ENCODE results near the gene SRRM3.

SRRM3 gene

DNA sequence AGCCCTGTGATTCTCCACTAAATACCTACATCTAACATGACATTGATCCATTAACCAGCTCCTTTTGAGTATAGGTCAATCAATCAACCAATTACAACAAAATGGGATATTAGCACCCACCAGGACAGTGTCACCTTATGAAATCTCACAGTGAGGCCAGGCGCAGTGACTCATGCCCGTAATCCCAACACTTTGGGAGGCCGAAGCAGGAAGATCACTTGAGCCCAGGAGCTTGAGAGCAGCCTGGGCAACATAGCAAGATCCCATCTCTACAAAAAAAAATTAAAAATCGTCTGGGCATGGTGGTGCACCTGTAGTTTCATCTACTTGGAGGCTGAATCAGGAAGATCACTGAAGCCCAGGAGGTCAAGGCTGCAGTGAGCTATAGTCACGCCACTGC lies 28.5 kb downstream of the SRRM3 start:
- Histone ChIP-seq H4K91ac (ENCODE audit: low read depth, low read length, poor library complexity) (no peak overlapping the region), H4K8ac (ENCODE audit: low read depth, low read length) (no peak overlapping the region), H2AFZ (ENCODE audit: low read length) (no peak overlapping the region), H3K23ac (ENCODE audit: low read depth, low read length, poor library complexity) (no peak overlapping the region), H3K9me3 (replicated peaks in 1 of 2; ENCODE audit: control insufficient read depth in 2 of 2, insufficient read depth in 1 of 2, low read depth in 1 of 2, low read length in 2 of 2) (no peaks in the 10 kb centered on the region), H3K4ac (ENCODE audit: low read length) (no peak overlapping the region), H3K4me2 (ENCODE audit: insufficient read depth, low read length, poor library complexity, severe bottlenecking) (no peak overlapping the region), H3K9ac (ENCODE audit: low read depth, low read length, poor library complexity) (no peak overlapping the region), H3K4me1 (ENCODE audit: control insufficient read depth in 2 of 2, insufficient read depth in 1 of 2, low read depth in 1 of 2, low read length in 2 of 2) (peaks cover 22 to 26% of the 10 kb centered on the region in 2 donors), H3K36me3 (replicated peaks in 1 of 2; ENCODE audit: control insufficient read depth in 2 of 2, insufficient read depth in 2 of 2, low read length in 2 of 2) (no peaks in the 10 kb centered on the region), H2AK5ac (ENCODE audit: low read depth, low read length) (no peak overlapping the region), H3K27me3 (ENCODE audit: control insufficient read depth in 3 of 3, insufficient read depth in 3 of 3, low read depth in 1 of 3, low read length in 3 of 3) (peaks cover 0 to 6% (median 0%) of the 10 kb centered on the region in 3 experiments), H3K18ac (ENCODE audit: low read length) (no peak overlapping the region), H2BK5ac (ENCODE audit: low read length) (no peak overlapping the region), H2BK15ac (ENCODE audit: low read length) (no peak overlapping the region), H2BK120ac (ENCODE audit: low read depth, low read length) (no peak overlapping the region), H3K79me1 (ENCODE audit: low read depth, low read length) (no peaks in the 10 kb centered on the region), H3K4me3 (ENCODE audit: low read length in 2 of 2) (no peak overlapping the region), H2BK12ac (ENCODE audit: low read length) (no peak overlapping the region), H3K14ac (ENCODE audit: low read length) (no peak overlapping the region), H3K27ac (replicated peaks; ENCODE audit: low read length) (no peak overlapping the region)
- WGBS, 2 donors (ENCODE audit: extremely low coverage in 2 of 2, insufficient read length in 2 of 2, insufficient replicate concordance in 1 of 2): no CpG with 5 or more reads among the region's 5 CpGs
- DNase-seq (ENCODE audit: low spot score): no peak

DNA sequence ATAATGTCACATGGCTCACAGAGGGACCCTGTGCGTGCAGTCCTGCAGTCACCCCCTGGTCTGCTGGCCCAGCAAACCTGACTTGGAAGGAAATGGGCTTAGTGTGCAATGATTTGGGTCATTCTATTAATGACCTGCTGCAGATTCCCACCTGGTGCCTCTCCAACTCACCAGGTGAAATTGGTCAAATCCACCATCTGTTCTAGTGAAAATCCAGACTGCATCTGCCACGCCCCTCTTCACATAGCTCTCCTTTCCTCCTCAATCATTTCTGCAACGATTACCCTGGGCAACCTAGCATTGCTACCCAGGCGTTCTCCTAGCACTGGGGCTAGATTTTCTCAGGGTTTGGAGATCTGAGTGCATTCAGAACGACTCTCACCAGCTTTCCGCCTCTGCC lies 29.4 kb downstream of the SRRM3 start:
- Histone ChIP-seq H2BK120ac (ENCODE audit: low read depth, low read length) (no peak overlapping the region), H2BK15ac (ENCODE audit: low read length) (no peak overlapping the region), H3K27me3 (ENCODE audit: control insufficient read depth in 3 of 3, insufficient read depth in 3 of 3, low read depth in 1 of 3, low read length in 3 of 3) (peaks cover 0 to 6% (median 0%) of the 10 kb centered on the region in 3 experiments), H2BK5ac (ENCODE audit: low read length) (no peak overlapping the region), H3K23ac (ENCODE audit: low read depth, low read length, poor library complexity) (no peak overlapping the region), H3K4me3 (ENCODE audit: low read length in 2 of 2) (no peak overlapping the region), H3K36me3 (replicated peaks in 1 of 2; ENCODE audit: control insufficient read depth in 2 of 2, insufficient read depth in 2 of 2, low read length in 2 of 2) (no peaks in the 10 kb centered on the region), H4K8ac (ENCODE audit: low read depth, low read length) (no peak overlapping the region), H3K14ac (ENCODE audit: low read length) (peak overlapping the region; percentile 47), H2AK5ac (ENCODE audit: low read depth, low read length) (no peak overlapping the region), H3K9ac (ENCODE audit: low read depth, low read length, poor library complexity) (no peak overlapping the region), H3K4me1 (ENCODE audit: control insufficient read depth in 2 of 2, insufficient read depth in 1 of 2, low read depth in 1 of 2, low read length in 2 of 2) (peaks cover 22 to 28% of the 10 kb centered on the region in 2 donors), H3K27ac (replicated peaks; ENCODE audit: low read length) (no peak overlapping the region), H3K9me3 (replicated peaks in 1 of 2; ENCODE audit: control insufficient read depth in 2 of 2, insufficient read depth in 1 of 2, low read depth in 1 of 2, low read length in 2 of 2) (no peaks in the 10 kb centered on the region), H3K4me2 (ENCODE audit: insufficient read depth, low read length, poor library complexity, severe bottlenecking) (no peak overlapping the region), H3K18ac (ENCODE audit: low read length) (no peak overlapping the region), H2AFZ (ENCODE audit: low read length) (no peak overlapping the region), H2BK12ac (ENCODE audit: low read length) (no peak overlapping the region), H3K4ac (ENCODE audit: low read length) (no peak overlapping the region), H4K91ac (ENCODE audit: low read depth, low read length, poor library complexity) (no peak overlapping the region), H3K79me1 (ENCODE audit: low read depth, low read length) (no peaks in the 10 kb centered on the region)
- WGBS, 2 donors (ENCODE audit: extremely low coverage in 2 of 2, insufficient read length in 2 of 2, insufficient replicate concordance in 1 of 2): no CpG with 5 or more reads among the region's 6 CpGs
- no peak for DNase-seq (ENCODE audit: low spot score)

- Histone ChIP-seq H3K79me1 (ENCODE audit: low read depth, low read length) (no peaks in the 10 kb centered on the region), H3K14ac (ENCODE audit: low read length) (no peak overlapping the region), H3K9ac (ENCODE audit: low read depth, low read length, poor library complexity) (no peak overlapping the region), H2BK120ac (ENCODE audit: low read depth, low read length) (no peak overlapping the region), H2AFZ (ENCODE audit: low read length) (no peak overlapping the region), H3K4ac (ENCODE audit: low read length) (no peak overlapping the region), H3K36me3 (replicated peaks in 1 of 2; ENCODE audit: control insufficient read depth in 2 of 2, insufficient read depth in 2 of 2, low read length in 2 of 2) (no peaks in the 10 kb centered on the region), H2AK5ac (ENCODE audit: low read depth, low read length) (no peak overlapping the region), H3K23ac (ENCODE audit: low read depth, low read length, poor library complexity) (no peak overlapping the region), H2BK12ac (ENCODE audit: low read length) (no peak overlapping the region), H3K27ac (replicated peaks; ENCODE audit: low read length) (no peak overlapping the region), H3K4me1 (ENCODE audit: control insufficient read depth in 2 of 2, insufficient read depth in 1 of 2, low read depth in 1 of 2, low read length in 2 of 2) (peaks cover 22 to 28% of the 10 kb centered on the region in 2 donors), H3K4me3 (ENCODE audit: low read length in 2 of 2) (no peak overlapping the region), H2BK15ac (ENCODE audit: low read length) (no peak overlapping the region), H4K8ac (ENCODE audit: low read depth, low read length) (no peak overlapping the region), H3K9me3 (replicated peaks in 1 of 2; ENCODE audit: control insufficient read depth in 2 of 2, insufficient read depth in 1 of 2, low read depth in 1 of 2, low read length in 2 of 2) (no peaks in the 10 kb centered on the region), H4K91ac (ENCODE audit: low read depth, low read length, poor library complexity) (no peak overlapping the region), H3K27me3 (ENCODE audit: control insufficient read depth in 3 of 3, insufficient read depth in 3 of 3, low read depth in 1 of 3, low read length in 3 of 3) (peaks cover 0 to 6% (median 0%) of the 10 kb centered on the region in 3 experiments), H3K4me2 (ENCODE audit: insufficient read depth, low read length, poor library complexity, severe bottlenecking) (no peak overlapping the region), H3K18ac (ENCODE audit: low read length) (peak overlapping the region; percentile 59), H2BK5ac (ENCODE audit: low read length) (no peak overlapping the region)
- DNase-seq (ENCODE audit: low spot score): no peak
- no CpG with 5 or more reads among the region's 9 CpGs for WGBS, 2 donors (ENCODE audit: extremely low coverage in 2 of 2, insufficient read length in 2 of 2, insufficient replicate concordance in 1 of 2)
These were observed 29.9 kb downstream of the SRRM3 start for GRCh38 chr7:76231583-76231982.

GRCh38 chr7:76232698-76233097 lies 31.0 kb downstream of the SRRM3 start:
- Histone ChIP-seq H4K8ac (ENCODE audit: low read depth, low read length) (no peak overlapping the region), H3K9me3 (replicated peaks in 1 of 2; ENCODE audit: control insufficient read depth in 2 of 2, insufficient read depth in 1 of 2, low read depth in 1 of 2, low read length in 2 of 2) (no peaks in the 10 kb centered on the region), H3K23ac (ENCODE audit: low read depth, low read length, poor library complexity) (no peak overlapping the region), H3K9ac (ENCODE audit: low read depth, low read length, poor library complexity) (no peak overlapping the region), H2AK5ac (ENCODE audit: low read depth, low read length) (peak overlapping the region; percentile 36), H3K18ac (ENCODE audit: low read length) (peak overlapping the region; percentile 31), H3K14ac (ENCODE audit: low read length) (no peak overlapping the region), H2BK12ac (ENCODE audit: low read length) (no peak overlapping the region), H3K27me3 (ENCODE audit: control insufficient read depth in 3 of 3, insufficient read depth in 3 of 3, low read depth in 1 of 3, low read length in 3 of 3) (peaks cover 0 to 6% (median 0%) of the 10 kb centered on the region in 3 experiments), H3K27ac (replicated peaks; ENCODE audit: low read length) (no peak overlapping the region), H3K4me2 (ENCODE audit: insufficient read depth, low read length, poor library complexity, severe bottlenecking) (no peak overlapping the region), H2AFZ (ENCODE audit: low read length) (no peak overlapping the region), H3K36me3 (replicated peaks in 1 of 2; ENCODE audit: control insufficient read depth in 2 of 2, insufficient read depth in 2 of 2, low read length in 2 of 2) (no peaks in the 10 kb centered on the region), H3K4me1 (ENCODE audit: control insufficient read depth in 2 of 2, insufficient read depth in 1 of 2, low read depth in 1 of 2, low read length in 2 of 2) (peaks cover 22 to 28% of the 10 kb centered on the region in 2 donors), H4K91ac (ENCODE audit: low read depth, low read length, poor library complexity) (no peak overlapping the region), H3K4ac (ENCODE audit: low read length) (no peak overlapping the region), H2BK120ac (ENCODE audit: low read depth, low read length) (no peak overlapping the region), H2BK15ac (ENCODE audit: low read length) (peak overlapping the region; percentile 25), H2BK5ac (ENCODE audit: low read length) (no peak overlapping the region), H3K4me3 (ENCODE audit: low read length in 2 of 2) (no peak overlapping the region), H3K79me1 (ENCODE audit: low read depth, low read length) (no peaks in the 10 kb centered on the region)
- no peak for DNase-seq (ENCODE audit: low spot score)
- WGBS, 2 donors (ENCODE audit: extremely low coverage in 2 of 2, insufficient read length in 2 of 2, insufficient replicate concordance in 1 of 2): no CpG with 5 or more reads among the region's 10 CpGs
